ENCODE results near the gene EQTN.

EQTN gene

GRCh38 chr9:27328483-27328882 is 31.5 kb upstream of the EQTN start:
- Histone ChIP-seq H3K27me3 (no peaks in the 10 kb centered on the region), H3K27ac (no peak overlapping the region), H3K36me3 (no peaks in the 10 kb centered on the region), H3K9me3 (no peaks in the 10 kb centered on the region), H3K4me3 (ENCODE audit: low read depth in 1 of 2, low read length in 1 of 2) (no peak overlapping the region), H3K4me1 (ENCODE audit: control insufficient read depth in 1 of 2, insufficient read depth in 1 of 2, low read depth in 1 of 2, low read length in 1 of 2) (no peaks in the 10 kb centered on the region)
- TF ChIP-seq CTCF (IDR thresholded peaks at IDR 0.05) = no peak

- no peaks in the 10 kb centered on the region for H3K9me3 ChIP-seq
- no peak overlapping the region for H3K27ac ChIP-seq
- no peaks in the 10 kb centered on the region for H3K27me3 ChIP-seq
- no peak for TF ChIP-seq CTCF (IDR thresholded peaks at IDR 0.05)
- H3K36me3 ChIP-seq = no peaks in the 10 kb centered on the region
- no peak overlapping the region for H3K4me3 ChIP-seq (ENCODE audit: low read depth in 1 of 2, low read length in 1 of 2)
- H3K4me1 ChIP-seq (ENCODE audit: control insufficient read depth in 1 of 2, insufficient read depth in 1 of 2, low read depth in 1 of 2, low read length in 1 of 2) = no peaks in the 10 kb centered on the region
Measured at GRCh38 chr9:27311184-27311583, 14.2 kb upstream of the EQTN start.

- Histone ChIP-seq H3K4me1 (ENCODE audit: control insufficient read depth in 1 of 2, insufficient read depth in 1 of 2, low read depth in 1 of 2, low read length in 1 of 2) (no peaks in the 10 kb centered on the region), H3K4me3 (ENCODE audit: low read depth in 1 of 2, low read length in 1 of 2) (no peak overlapping the region), H3K27me3 (no peaks in the 10 kb centered on the region), H3K9me3 (no peaks in the 10 kb centered on the region), H3K27ac (no peak overlapping the region), H3K36me3 (no peaks in the 10 kb centered on the region)
- TF ChIP-seq CTCF (IDR thresholded peaks at IDR 0.05) = no peak
Measured at GRCh38 chr9:27310582-27310981, 13.6 kb upstream of the EQTN start.

DNA sequence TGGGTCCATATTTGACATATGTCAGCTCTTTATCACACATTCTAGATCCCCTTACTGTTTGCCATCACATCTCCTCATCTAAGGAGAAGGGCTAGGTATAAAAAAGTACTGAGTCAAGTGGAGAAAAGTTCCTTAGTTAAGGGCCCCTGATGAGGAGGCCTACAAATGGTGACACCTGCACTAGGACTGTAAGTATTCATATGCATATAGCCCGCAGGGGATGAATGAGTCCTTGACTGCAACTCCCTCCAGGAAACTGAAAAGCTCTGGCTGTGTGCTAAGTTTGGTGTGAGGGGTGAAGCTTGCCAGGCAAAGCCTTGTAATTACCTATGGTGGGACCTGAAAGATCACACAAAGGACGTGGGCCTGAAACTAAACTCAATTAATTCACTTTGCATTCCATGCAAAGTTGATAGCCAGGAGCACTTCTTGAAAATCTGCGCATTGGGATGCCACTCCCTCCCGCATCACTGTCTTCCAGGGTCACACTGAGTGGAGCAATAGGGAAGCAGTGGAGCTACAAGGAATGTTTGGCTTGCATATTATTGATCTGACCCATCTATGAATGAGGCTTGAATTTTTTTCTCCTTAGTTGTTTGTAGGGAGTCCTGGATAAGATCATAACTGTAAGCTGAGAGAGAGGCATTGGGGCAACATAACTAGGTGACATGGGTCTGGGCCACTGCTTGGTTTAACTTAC is 11.9 kb upstream of the EQTN start:
- H3K36me3 ChIP-seq = no peaks in the 10 kb centered on the region
- no peak overlapping the region for H3K4me3 ChIP-seq (ENCODE audit: low read depth in 1 of 2, low read length in 1 of 2)
- H3K27me3 ChIP-seq = no peaks in the 10 kb centered on the region
- H3K4me1 ChIP-seq (ENCODE audit: control insufficient read depth in 1 of 2, insufficient read depth in 1 of 2, low read depth in 1 of 2, low read length in 1 of 2) = no peaks in the 10 kb centered on the region
- no peaks in the 10 kb centered on the region for H3K9me3 ChIP-seq
- H3K27ac ChIP-seq = no peak overlapping the region
- TF ChIP-seq CTCF (IDR thresholded peaks at IDR 0.05) = no peak

GRCh38 chr9:27304521-27304920 is 7.6 kb upstream of the EQTN start:
- Histone ChIP-seq H3K36me3 (no peaks in the 10 kb centered on the region), H3K9me3 (no peaks in the 10 kb centered on the region), H3K27me3 (no peaks in the 10 kb centered on the region), H3K27ac (no peak overlapping the region), H3K4me1 (ENCODE audit: control insufficient read depth in 1 of 2, insufficient read depth in 1 of 2, low read depth in 1 of 2, low read length in 1 of 2) (no peaks in the 10 kb centered on the region), H3K4me3 (ENCODE audit: low read depth in 1 of 2, low read length in 1 of 2) (no peak overlapping the region)
- TF ChIP-seq CTCF (IDR thresholded peaks at IDR 0.05) = no peak

All from neutrophil (primary cell).